Ecto neural progenitor cell (in vitro differentiated cells): ENCODE data around the gene GOLGA6L7.
"Not testable (repeated sequence)": the region's sequence is repeated elsewhere in the genome, so short reads cannot be mapped to it uniquely, and the experiment has no call there.

Experiments used
- DNase-seq: peaks from one replicate; pipeline ENCODE4 v3.0.0-alpha.2; 2018; ENCODE audit warnings: low spot score

GOLGA6L7 gene

GRCh38 chr15:28884151-28884940 is 35.9 kb upstream of the GOLGA6L7 start:
- DNase-seq, result no peak

DNA sequence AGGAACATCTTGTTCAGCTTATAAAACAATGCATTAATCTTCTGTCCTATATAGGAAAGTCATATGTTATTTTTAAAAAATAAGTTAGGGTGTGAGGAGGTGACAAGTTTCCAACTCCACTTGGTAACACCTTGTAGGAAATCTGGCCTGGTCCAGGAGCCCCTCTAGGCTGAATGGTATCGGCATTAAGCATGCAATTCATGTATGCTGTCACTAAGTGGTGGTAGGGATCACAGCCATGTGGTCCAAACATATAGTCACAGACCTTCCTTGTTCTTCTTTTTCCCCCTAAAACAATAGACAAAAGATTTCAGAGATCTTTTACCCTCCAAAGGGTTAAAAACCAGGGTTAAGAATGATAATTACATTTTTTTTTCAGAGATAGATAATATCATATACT is 33.2 kb upstream of the GOLGA6L7 start:
- DNase-seq, result no peak

GRCh38 chr15:28881170-28881569 is 32.7 kb upstream of the GOLGA6L7 start:
- no peak for DNase-seq

- no peak for DNase-seq
Measured at GRCh38 chr15:28880680-28881079, 32.2 kb upstream of the GOLGA6L7 start.

DNA sequence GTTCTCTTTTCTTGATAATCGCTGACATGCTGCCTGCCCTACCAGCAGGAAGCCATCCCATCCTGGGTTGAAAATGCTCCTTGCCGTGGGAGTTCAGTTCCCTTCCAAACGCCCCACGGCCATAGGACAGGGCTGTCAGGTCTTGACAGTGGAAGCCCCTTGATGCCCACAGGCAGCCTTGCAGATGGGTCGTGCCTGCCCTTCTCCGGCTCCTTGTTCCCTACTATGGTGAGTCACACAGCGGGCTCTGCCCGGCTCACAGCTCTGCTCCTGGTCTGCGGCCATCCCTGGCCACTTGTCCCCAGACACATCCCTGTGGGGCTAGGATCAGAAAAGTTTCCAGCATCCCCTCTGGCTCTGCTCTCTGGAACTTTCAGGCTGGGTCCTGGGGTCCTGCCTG is 31.1 kb upstream of the GOLGA6L7 start:
- no peak for DNase-seq

GRCh38 chr15:28878209-28878608 is 29.8 kb upstream of the GOLGA6L7 start:
- no peak for DNase-seq

GRCh38 chr15:28876845-28877185 is 28.4 kb upstream of the GOLGA6L7 start:
- DNase-seq, result no peak

- DNase-seq, result peak; percentile 86
Measured at GRCh38 chr15:28876131-28876844, 27.8 kb upstream of the GOLGA6L7 start.

GRCh38 chr15:28875461-28876000 is 27.1 kb upstream of the GOLGA6L7 start:
- peak; percentile 64 for DNase-seq

GRCh38 chr15:28873585-28874190 is 25.2 kb upstream of the GOLGA6L7 start:
- no peak for DNase-seq

GRCh38 chr15:28873006-28873405 is 24.6 kb upstream of the GOLGA6L7 start:
- no peak for DNase-seq

DNA sequence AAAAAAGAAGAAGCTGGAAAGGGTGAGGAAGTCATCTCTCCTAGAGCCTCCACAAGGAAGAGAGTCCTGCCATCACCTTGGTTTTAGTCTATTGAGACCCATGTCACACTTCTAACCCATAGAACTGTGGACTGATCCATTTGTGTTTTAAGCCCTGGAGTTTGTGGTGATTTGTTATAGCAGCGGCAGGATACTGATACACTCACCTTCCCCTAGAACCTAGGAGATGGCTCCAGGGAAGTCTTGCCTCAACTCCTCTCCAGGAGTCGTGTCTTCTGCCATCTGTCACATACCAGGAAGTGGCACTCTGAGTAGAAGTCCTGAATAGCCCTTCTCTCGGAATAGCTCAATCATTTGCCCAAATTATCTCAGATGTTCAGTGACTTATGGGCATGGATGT is 22.7 kb upstream of the GOLGA6L7 start:
- no peak for DNase-seq

DNA sequence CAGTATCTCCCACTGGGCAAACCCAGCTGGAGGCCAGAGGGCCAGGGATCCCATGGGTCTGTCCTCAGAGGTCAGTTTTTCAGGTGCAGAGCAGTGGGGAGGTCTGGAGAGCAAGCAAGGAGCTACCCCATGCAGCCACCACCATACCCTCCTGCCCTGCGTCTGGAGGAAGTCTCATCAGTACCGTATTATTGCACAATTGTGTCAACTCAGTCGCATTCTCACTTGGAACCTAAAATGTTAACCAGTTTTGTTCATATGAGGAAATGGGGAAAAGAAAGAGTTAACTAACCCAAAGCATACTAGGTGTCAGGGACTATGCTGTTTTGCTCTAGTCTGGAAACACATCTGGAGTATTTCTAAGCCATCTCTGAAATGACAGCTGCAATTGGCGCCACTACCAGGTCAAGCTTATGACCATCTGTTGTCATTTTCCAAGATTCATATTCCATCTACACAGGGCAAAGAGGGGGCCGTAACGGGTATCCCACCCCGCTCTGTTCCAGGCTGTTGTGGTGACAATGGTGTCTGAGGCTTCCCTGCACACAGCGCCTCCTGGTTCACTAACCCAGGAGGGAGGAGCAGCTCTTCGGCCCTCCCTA is 20.4 kb upstream of the GOLGA6L7 start:
- DNase-seq, result no peak

DNA sequence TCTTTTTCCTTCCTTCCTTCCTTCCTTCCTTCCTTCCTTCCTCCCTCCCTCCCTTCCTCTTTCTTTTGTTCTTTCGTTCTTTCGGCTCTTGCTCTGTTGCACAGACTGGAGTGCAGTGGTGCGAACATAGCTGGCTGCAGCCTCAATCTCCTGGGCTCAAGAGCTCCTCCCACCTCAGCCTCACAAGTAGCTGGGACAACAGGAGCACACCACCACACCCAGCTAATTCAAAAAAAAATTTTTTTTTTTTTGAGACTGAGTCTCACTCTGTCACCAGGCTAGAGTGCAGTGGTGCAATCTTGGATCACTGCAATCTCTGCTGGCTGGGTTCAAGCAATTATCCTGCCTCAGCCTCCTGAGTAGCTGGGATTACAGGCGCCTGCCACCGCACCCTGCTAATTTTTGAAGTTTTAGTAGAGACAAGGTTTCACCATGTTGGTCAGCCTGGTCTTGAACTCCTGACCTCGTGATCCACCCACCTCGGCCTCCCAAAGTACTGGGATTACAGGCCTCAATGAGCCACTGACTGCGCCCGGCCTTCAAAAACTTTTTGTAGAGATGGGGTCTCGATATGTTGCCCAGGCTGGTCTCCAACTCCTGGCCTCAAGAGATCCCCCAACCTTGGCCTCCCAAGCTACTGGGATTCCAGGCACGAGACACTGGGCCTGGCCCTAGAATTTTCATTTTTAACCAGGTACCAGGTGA is 13.3 kb upstream of the GOLGA6L7 start:
- not testable (repeated sequence) for DNase-seq

GRCh38 chr15:28861031-28861534 is 12.6 kb upstream of the GOLGA6L7 start:
- DNase-seq, result no peak

GRCh38 chr15:28854578-28854977 is 6.1 kb upstream of the GOLGA6L7 start:
- not testable (repeated sequence) for DNase-seq

DNA sequence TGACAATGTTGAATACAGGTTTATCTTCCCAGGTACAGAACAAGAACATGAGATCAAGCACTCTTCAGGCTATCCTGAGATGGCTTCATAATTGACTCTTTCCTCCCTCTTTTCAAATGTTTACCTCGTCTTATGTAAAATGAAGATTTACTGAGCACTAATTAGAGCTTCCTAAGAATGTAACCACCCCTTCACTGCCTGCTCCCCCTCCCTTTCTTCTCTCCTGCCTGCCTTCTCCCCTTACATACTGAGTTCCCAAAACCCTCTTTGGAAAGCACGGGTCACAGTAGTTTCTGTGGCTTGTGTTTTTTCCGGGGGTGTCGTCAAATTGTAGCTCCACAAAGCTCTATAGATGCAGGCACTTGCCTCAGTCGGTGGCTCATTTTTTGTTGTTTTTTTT is 5.2 kb upstream of the GOLGA6L7 start:
- DNase-seq, result not testable (repeated sequence)

GRCh38 chr15:28849766-28850165 is 1.3 kb upstream of the GOLGA6L7 start:
- not testable (repeated sequence) for DNase-seq

- not testable (repeated sequence) for DNase-seq
Measured at GRCh38 chr15:28849271-28849670, 827 bp upstream of the GOLGA6L7 start.

DNA sequence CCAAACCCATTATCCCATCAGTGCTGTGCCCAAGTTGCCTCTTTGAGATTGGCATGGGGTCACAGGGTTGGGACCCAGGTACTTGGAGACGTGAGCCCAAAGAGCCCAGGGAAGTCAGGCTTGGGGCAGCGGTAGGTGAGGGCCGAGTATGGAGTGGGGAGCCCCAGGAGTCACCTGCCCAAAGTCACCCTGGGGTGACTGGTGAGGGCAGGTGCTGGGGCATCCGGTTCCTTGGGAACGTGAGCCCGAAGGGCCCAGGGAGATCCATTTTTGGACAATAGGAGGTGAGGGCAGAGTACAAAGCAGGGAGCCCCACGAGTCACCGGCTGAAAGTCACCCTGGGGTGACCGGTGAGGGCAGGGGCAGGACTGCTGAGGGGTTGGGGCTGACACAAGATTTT is 485 bp downstream of the GOLGA6L7 start:
- DNase-seq, result not testable (repeated sequence)

GRCh38 chr15:28847247-28847646 is 1.2 kb downstream of the GOLGA6L7 start:
- DNase-seq, result not testable (repeated sequence)

DNA sequence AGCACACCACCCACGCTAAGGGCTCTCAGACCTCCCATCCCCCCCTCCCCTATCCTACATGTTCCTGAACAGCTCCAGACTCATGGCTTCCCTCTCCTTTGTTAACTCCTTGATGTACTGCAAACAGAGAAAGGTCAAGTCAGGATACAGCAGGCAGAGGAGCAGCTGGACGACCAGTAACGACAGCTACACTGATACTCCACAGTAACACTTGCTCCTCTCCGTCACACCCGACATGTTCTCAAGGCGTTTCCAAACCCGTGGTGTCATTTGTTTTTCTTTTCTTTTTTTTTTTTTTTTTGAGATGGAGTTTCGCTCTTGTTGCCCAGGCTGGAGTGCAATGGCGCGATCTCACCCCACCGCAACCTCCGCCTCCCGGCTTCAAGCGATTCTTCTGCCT is 4.3 kb downstream of the GOLGA6L7 start:
- not testable (repeated sequence) for DNase-seq
